BJ (cell line): Measurements from ENCODE around the gene MARCHF3. TPM values are rescaled to one million over a fixed set of nuclear protein-coding genes. Genes with fewer than 3 reads are reported as not detected.
"Not testable (repeated sequence)": the region's sequence is repeated elsewhere in the genome, so short reads cannot be mapped to it uniquely, and the experiment has no call there.

Experiments used
- CTCF ChIA-PET: fragments of 350-600 bp; formaldehyde crosslinking; extraction: SDS; loops from one replicate; lab custom pipeline; 2021; ENCODE audit warnings: antibody characterized with exemption, inconsistent platforms; lab: Yijun Ruan, JAX
- POLR2A ChIA-PET: fragments of 300-600 bp; sonication (Branson Sonifier 250); formaldehyde crosslinking; extraction: SDS; loops from one replicate; lab custom pipeline; 2021; ENCODE audit warnings: antibody characterized with exemption; lab: Charles Lee
- DNase-seq: peaks from one replicate; pipeline ENCODE4 v3.0.0-alpha.2; 2011; ENCODE audit warnings: low read depth
- H3K27me3 ChIP-seq: 2 replicates; pipeline ENCODE4 v1.6.0; 2011; ENCODE audit warnings: low read length; ENCODE audit not compliant: control insufficient read depth, insufficient read depth
- H3K36me3 ChIP-seq: 2 replicates; pipeline ENCODE4 v1.5.1; 2011; ENCODE audit warnings: low read length; ENCODE audit not compliant: control insufficient read depth, insufficient read depth
- H3K4me3 ChIP-seq: 2 replicates; pipeline ENCODE4 v1.5.1; 2011; ENCODE audit warnings: low read depth, mild to moderate bottlenecking, control low read depth, low read length
- CTCF ChIP-seq: IDR thresholded peaks from 2 replicates; pipeline ENCODE4 v1.5.1; 2011; ENCODE audit warnings: low read depth, mild to moderate bottlenecking, control low read depth, inconsistent platforms, low read length, moderate library complexity; ENCODE audit not compliant: insufficient read depth
- polyA plus RNA-seq: library from polyadenylated mRNA; depleted of rRNA; stranded (reverse); fragments of >200 nt; gene quantifications from 2 replicates; pipeline ENCODE4 v1.2.3, GENCODE V29; 2011

Gene MARCHF3
- polyA plus RNA-seq, 1 experiment = 8.6 TPM

DNA sequence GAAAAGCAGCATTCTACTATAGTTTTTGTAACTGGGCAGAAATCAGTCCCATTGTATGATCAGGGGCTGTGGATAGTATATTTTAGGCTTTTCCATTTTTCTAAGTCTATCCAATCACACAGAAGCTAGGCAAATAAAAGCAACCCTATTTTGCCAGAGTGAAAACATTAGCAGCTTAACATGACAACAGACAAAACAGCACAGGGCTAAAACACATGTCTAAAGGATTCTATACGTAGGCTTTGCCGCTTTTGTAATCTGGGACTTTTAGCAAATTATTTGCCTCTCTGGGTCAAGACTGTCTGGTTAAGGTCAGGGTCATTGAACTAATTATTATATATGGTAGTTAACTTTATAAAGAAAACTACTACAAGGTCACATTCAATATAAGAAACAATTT, 4.2 kb downstream of the MARCHF3 start:
- H3K27me3 ChIP-seq = no peaks in the 10 kb centered on the region
- POLR2A ChIA-PET = no interaction called here
- no peak for DNase-seq
- no peak for TF ChIP-seq CTCF
- CTCF ChIA-PET = interaction anchor here (0.6 to 1.4 kb wide), 5 partner anchors 11 to 1800 kb away, joined by 3 to 5 read pairs (median 4); no protein-coding TSS in a partner anchor
- H3K36me3 ChIP-seq = no peaks in the 10 kb centered on the region
- H3K4me3 ChIP-seq = no peak overlapping the region

GRCh38 chr5:127025467-127025866, 4.9 kb downstream of the MARCHF3 start:
- CTCF ChIA-PET = interaction anchor here (0.9 to 1.4 kb wide), 4 partner anchors 10 to 180 kb away, joined by 3 to 4 read pairs (median 4); no protein-coding TSS in a partner anchor
- H3K36me3 ChIP-seq = no peaks in the 10 kb centered on the region
- POLR2A ChIA-PET = interaction anchor here (0.5 kb wide), 1 partner anchor 161 kb away, joined by 3 read pairs; no protein-coding TSS in a partner anchor
- no peaks in the 10 kb centered on the region for H3K27me3 ChIP-seq
- TF ChIP-seq CTCF = no peak
- DNase-seq = no peak
- no peak overlapping the region for H3K4me3 ChIP-seq

DNA sequence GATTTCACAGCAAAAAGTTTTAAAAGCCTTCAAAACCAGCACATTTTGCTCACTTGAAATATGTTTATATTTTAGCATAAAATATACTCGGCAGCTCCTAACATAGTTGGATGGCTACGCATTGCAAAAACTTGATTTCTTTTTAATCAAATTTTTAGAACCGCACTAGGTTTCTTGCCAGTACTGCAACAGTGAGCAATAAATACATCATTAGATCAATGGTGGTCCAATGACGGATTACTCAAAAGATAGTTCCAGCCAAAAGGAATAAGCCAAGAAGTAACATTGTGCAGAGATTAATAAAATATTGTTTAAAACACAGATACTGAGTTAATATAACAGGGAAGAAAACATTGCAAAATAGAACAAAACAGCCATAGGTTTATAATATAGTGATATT, 5.5 kb downstream of the MARCHF3 start:
- Histone ChIP-seq H3K27me3 (no peaks in the 10 kb centered on the region), H3K4me3 (no peak overlapping the region), H3K36me3 (no peaks in the 10 kb centered on the region)
- DNase-seq = no peak
- no peak for TF ChIP-seq CTCF
- ChIA-PET POLR2A (no interaction called here), CTCF (no interaction called here)

GRCh38 chr5:127023552-127024191, 6.7 kb downstream of the MARCHF3 start:
- H3K36me3 ChIP-seq, POLR2A ChIA-PET, CTCF ChIA-PET, DNase-seq, H3K4me3 ChIP-seq, H3K27me3 ChIP-seq: not testable (repeated sequence)

GRCh38 chr5:127022846-127023245, 7.5 kb downstream of the MARCHF3 start:
- no peak overlapping the region for H3K4me3 ChIP-seq
- POLR2A ChIA-PET = no interaction called here
- CTCF ChIA-PET = no interaction called here
- no peaks in the 10 kb centered on the region for H3K36me3 ChIP-seq
- no peaks in the 10 kb centered on the region for H3K27me3 ChIP-seq
- no peak for DNase-seq
- no peak for TF ChIP-seq CTCF
